GM12874 (cell line): ENCODE measurements around the gene ETV6.

ENCODE experiments used
- TF ChIP-seq, protein P1 (sequence below): IDR thresholded peaks from 2 replicates; pipeline ENCODE4 v1.5.1; 2011; ENCODE audit warnings: low read depth, mild to moderate bottlenecking, control low read depth, low read length, moderate library complexity; ENCODE audit not compliant: insufficient read depth

ETV6 gene

GRCh38 chr12:11633968-11634367 is 15.5 kb upstream of the ETV6 start:
- TF ChIP-seq, protein P1, sequence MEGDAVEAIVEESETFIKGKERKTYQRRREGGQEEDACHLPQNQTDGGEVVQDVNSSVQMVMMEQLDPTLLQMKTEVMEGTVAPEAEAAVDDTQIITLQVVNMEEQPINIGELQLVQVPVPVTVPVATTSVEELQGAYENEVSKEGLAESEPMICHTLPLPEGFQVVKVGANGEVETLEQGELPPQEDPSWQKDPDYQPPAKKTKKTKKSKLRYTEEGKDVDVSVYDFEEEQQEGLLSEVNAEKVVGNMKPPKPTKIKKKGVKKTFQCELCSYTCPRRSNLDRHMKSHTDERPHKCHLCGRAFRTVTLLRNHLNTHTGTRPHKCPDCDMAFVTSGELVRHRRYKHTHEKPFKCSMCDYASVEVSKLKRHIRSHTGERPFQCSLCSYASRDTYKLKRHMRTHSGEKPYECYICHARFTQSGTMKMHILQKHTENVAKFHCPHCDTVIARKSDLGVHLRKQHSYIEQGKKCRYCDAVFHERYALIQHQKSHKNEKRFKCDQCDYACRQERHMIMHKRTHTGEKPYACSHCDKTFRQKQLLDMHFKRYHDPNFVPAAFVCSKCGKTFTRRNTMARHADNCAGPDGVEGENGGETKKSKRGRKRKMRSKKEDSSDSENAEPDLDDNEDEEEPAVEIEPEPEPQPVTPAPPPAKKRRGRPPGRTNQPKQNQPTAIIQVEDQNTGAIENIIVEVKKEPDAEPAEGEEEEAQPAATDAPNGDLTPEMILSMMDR = no peak

- TF ChIP-seq, protein P1 = no peak
Measured at GRCh38 chr12:11635341-11635740, 14.1 kb upstream of the ETV6 start.

GRCh38 chr12:11638315-11638916 is 11.1 kb upstream of the ETV6 start:
- TF ChIP-seq, protein P1 = no peak

GRCh38 chr12:11639454-11639853 is 10.0 kb upstream of the ETV6 start:
- TF ChIP-seq, protein P1 = no peak

GRCh38 chr12:11641522-11641921 is 8.0 kb upstream of the ETV6 start:
- TF ChIP-seq, protein P1 = no peak

- TF ChIP-seq, protein P1 = no peak
Measured at GRCh38 chr12:11642785-11643184, 6.7 kb upstream of the ETV6 start.

DNA sequence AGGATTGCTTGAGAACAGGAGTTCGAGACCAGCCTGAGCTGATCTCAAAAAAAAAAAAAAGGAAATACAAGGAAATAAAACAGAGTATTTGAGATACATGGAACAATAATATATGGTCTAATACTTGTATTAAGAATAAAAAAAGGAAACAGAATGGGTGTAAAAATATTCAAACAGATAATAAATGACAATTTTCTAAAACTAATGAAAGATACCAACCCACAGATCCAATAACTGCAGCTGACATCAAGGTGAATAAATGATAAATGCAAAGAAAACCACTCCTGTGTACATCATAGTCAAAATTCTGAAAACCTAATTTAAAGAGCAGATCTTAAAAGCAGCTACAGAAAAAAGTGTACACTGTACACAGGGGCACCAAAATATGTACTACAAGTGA is 4.1 kb upstream of the ETV6 start:
- TF ChIP-seq, protein P1 = no peak
